Caco-2 (cell line): ENCODE data around the gene ARL6IP4. TPM values are rescaled to one million over a fixed set of nuclear protein-coding genes. Genes with fewer than 3 reads are reported as not detected.
A peak's percentile ranks its signal among the peaks of the same experiment; 100 is the strongest.

Experiments used
- BruUV-seq: library from RNA; stranded (reverse); fragments of 400-500 nt; replicated peaks from 2 replicates; lab custom pipeline; 2021; lab: Mats Ljungman, UMichigan
- CTCF ChIA-PET: fragments of 300-600 bp; sonication (Branson Sonifier 250); formaldehyde crosslinking; loops from one replicate; lab custom pipeline; 2022; ENCODE audit warnings: antibody characterized with exemption; lab: Charles Lee
- POLR2A ChIA-PET: fragments of 300-600 bp; sonication (Branson Sonifier 250); formaldehyde crosslinking; loops from one replicate; lab custom pipeline; 2022; ENCODE audit warnings: antibody characterized with exemption; lab: Charles Lee
- DNase-seq, 2 experiments: peaks; one replicate each; pipeline versions ENCODE4 v3.0.0 to v3.0.0-alpha.2; 2020 to 2022
- H3K27me3 ChIP-seq: replicated peaks from 2 replicates; pipeline ENCODE4 v1.6.0; 2011; ENCODE audit warnings: low read length; ENCODE audit not compliant: control insufficient read depth, insufficient read depth
- H3K36me3 ChIP-seq: 2 replicates; pipeline ENCODE4 v1.5.1; 2011; ENCODE audit warnings: low read length; ENCODE audit not compliant: control insufficient read depth, insufficient read depth
- H3K4me1 ChIP-seq: fragments of 250-450 bp; sonication (Bioruptor Pico); 2 replicates; pipeline ENCODE4 v1.5.1; 2020; ENCODE audit warnings: mild to moderate bottlenecking
- H3K4me3 ChIP-seq: 2 replicates; pipeline ENCODE4 v1.5.1; 2011; ENCODE audit warnings: low read depth, mild to moderate bottlenecking, control low read depth, low read length
- H3K9me3 ChIP-seq: fragments of 250-450 bp; sonication (Bioruptor Pico); 2 replicates; pipeline ENCODE4 v1.5.1; 2020; ENCODE audit warnings: mild to moderate bottlenecking, moderate library complexity
- H3K27ac Mint-ChIP-seq: one replicate; pipeline ENCODE4 v1.8.0; 2022; ENCODE audit warnings: mixed read lengths; ENCODE audit not compliant: unreplicated experiment
- H3K27me3 Mint-ChIP-seq: one replicate; pipeline ENCODE4 v1.8.0; 2022; ENCODE audit warnings: mixed read lengths; ENCODE audit not compliant: insufficient read depth, unreplicated experiment
- H3K36me3 Mint-ChIP-seq: one replicate; pipeline ENCODE4 v1.8.0; 2022; ENCODE audit warnings: mild to moderate bottlenecking, mixed read lengths; ENCODE audit not compliant: insufficient read depth, unreplicated experiment
- H3K4me1 Mint-ChIP-seq: one replicate; pipeline ENCODE4 v1.8.0; 2022; ENCODE audit warnings: low read depth, mixed read lengths; ENCODE audit not compliant: unreplicated experiment
- H3K4me3 Mint-ChIP-seq: one replicate; pipeline ENCODE4 v1.8.0; 2022; ENCODE audit warnings: mild to moderate bottlenecking, moderate library complexity, mixed read lengths; ENCODE audit not compliant: unreplicated experiment
- H3K9me3 Mint-ChIP-seq: one replicate; pipeline ENCODE4 v1.8.0; 2022; ENCODE audit warnings: mixed read lengths; ENCODE audit not compliant: unreplicated experiment
- CTCF ChIP-seq, 2 experiments: fragments of 200-600 bp in 1 of 2; IDR thresholded peaks; 1 replicate in 1 of 2; 2 replicates in 1 of 2; pipeline versions ENCODE4 v1.5.1 to v1.8.0; 2011 to 2022; ENCODE audit warnings: antibody characterized with exemption in 1 of 2, control low read depth in 1 of 2, inconsistent platforms in 1 of 2, low read depth in 1 of 2, low read length in 1 of 2, mild to moderate bottlenecking in 1 of 2, moderate library complexity in 1 of 2; ENCODE audit not compliant: insufficient read depth in 1 of 2, severe bottlenecking in 1 of 2, unreplicated experiment in 1 of 2
- intact Hi-C: fragments of 100-400 bp; cut with micrococcal nuclease; formaldehyde crosslinking; loops from one replicate; pipeline ENCODE4 v1.10.0; 2022; ENCODE audit not compliant: unreplicated experiment
- total RNA-seq: library from RNA; stranded (reverse); gene quantifications from 2 replicates; pipeline ENCODE4 v1.2.3, GENCODE V29; 2022

ARL6IP4 gene
- total RNA-seq, 1 experiment from 2014 or later = 103 TPM

DNA sequence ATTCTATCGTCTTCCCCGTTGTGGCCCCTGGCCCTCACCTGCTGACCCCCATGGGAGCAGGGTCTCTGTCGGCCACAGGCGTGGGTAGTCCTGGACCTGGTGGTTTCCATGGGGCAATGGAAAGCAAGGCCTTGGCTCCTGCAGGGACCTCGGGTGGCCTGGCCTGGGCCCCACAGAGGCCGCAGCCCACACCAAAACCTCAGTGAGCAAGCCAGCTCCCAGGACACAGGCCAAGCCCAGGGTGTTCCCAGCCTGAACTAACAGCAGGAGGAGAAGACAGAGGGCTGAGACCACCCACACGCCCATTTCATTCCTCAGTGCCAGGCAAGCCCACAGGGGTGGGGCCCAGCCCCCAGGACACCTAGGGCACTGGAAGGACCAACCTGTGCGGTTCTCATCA is 31.1 kb upstream of the ARL6IP4 start:
- CTCF ChIA-PET = no interaction called here
- no peaks in the 10 kb centered on the region for H3K27me3 ChIP-seq
- intact Hi-C loops = no loop called here
- H3K27ac Mint-ChIP-seq = no peak overlapping the region
- no peak for DNase-seq
- H3K9me3 Mint-ChIP-seq = no peaks in the 10 kb centered on the region
- H3K4me1 Mint-ChIP-seq = peaks cover 5% of the 10 kb centered on the region
- BruUV-seq = no TSS peak
- H3K4me1 ChIP-seq = peaks cover 13% of the 10 kb centered on the region; the same call in 1 of the 2 replicates
- H3K27me3 Mint-ChIP-seq = no peaks in the 10 kb centered on the region
- POLR2A ChIA-PET = interaction anchor here (0.6 kb wide), 1 partner anchor 146 kb away, joined by 5 read pairs; no protein-coding TSS in a partner anchor
- TF ChIP-seq CTCF (IDR thresholded peaks at IDR 0.05; ENCODE audit: insufficient read depth in 1 of 2, low read depth in 1 of 2, low read length in 1 of 2, severe bottlenecking in 1 of 2, unreplicated experiment in 1 of 2) = no peak
- H3K36me3 ChIP-seq = no peaks in the 10 kb centered on the region; the same call in 1 of the 2 replicates
- no peaks in the 10 kb centered on the region for H3K36me3 Mint-ChIP-seq
- H3K9me3 ChIP-seq = no peaks in the 10 kb centered on the region
- no peak overlapping the region for H3K4me3 ChIP-seq
- H3K4me3 Mint-ChIP-seq = no peak overlapping the region

- CTCF ChIA-PET = interaction anchor here (1.2 kb wide), 1 partner anchor 176 kb away, joined by 3 read pairs; no protein-coding TSS in a partner anchor
- Mint-ChIP-seq H3K36me3 (no peaks in the 10 kb centered on the region), H3K27ac (no peak overlapping the region), H3K9me3 (no peaks in the 10 kb centered on the region), H3K4me1 (peaks cover 5% of the 10 kb centered on the region), H3K4me3 (no peak overlapping the region), H3K27me3 (no peaks in the 10 kb centered on the region)
- no peak for DNase-seq
- no peak for TF ChIP-seq CTCF (IDR thresholded peaks at IDR 0.05; ENCODE audit: insufficient read depth in 1 of 2, low read depth in 1 of 2, low read length in 1 of 2, severe bottlenecking in 1 of 2, unreplicated experiment in 1 of 2)
- POLR2A ChIA-PET = interaction anchor here (0.5 to 0.6 kb wide), 2 partner anchors 24 to 146 kb away, joined by 3 to 5 read pairs; no protein-coding TSS in a partner anchor
- Histone ChIP-seq H3K27me3 (no peaks in the 10 kb centered on the region), H3K4me3 (no peak overlapping the region), H3K9me3 (no peaks in the 10 kb centered on the region), H3K36me3 (no peaks in the 10 kb centered on the region; the same call in 1 of the 2 replicates), H3K4me1 (peaks cover 13% of the 10 kb centered on the region; the same call in 1 of the 2 replicates)
- intact Hi-C loops = no loop called here
- no TSS peak for BruUV-seq
Observed at GRCh38 chr12:122949816-122950675, 30.4 kb upstream of the ARL6IP4 start.

DNA sequence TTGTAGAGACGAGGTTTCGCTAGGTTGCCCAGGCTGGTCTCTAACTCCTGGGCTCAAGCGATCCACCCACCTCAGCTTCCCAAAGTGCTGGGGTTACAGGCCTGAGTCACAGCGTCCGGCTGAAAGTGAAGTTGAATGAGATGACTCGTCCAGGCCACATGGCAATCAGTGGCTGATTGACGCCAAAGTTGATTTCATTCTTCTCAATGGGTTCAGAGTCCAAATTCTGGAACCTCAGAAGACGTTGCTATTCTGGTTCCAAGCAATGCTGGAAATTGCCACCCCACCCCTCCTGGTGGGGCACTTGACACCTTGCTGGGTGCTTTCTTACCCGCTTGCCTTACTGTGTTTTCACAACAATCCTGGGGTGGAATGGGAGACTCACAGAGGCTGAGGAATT is 29.1 kb upstream of the ARL6IP4 start:
- peaks cover 5% of the 10 kb centered on the region for H3K4me1 Mint-ChIP-seq
- intact Hi-C loops = no loop called here
- no peaks in the 10 kb centered on the region for H3K36me3 Mint-ChIP-seq
- CTCF ChIA-PET = no interaction called here
- H3K4me3 ChIP-seq = no peak overlapping the region
- BruUV-seq = no TSS peak
- H3K36me3 ChIP-seq = no peaks in the 10 kb centered on the region
- no peak overlapping the region for H3K27ac Mint-ChIP-seq
- no peak overlapping the region for H3K4me3 Mint-ChIP-seq
- H3K9me3 Mint-ChIP-seq = no peaks in the 10 kb centered on the region
- no peaks in the 10 kb centered on the region for H3K27me3 Mint-ChIP-seq
- no peaks in the 10 kb centered on the region for H3K9me3 ChIP-seq
- POLR2A ChIA-PET = no interaction called here
- DNase-seq = peak; percentile 43 to 54
- no peak for TF ChIP-seq CTCF (IDR thresholded peaks at IDR 0.05; ENCODE audit: insufficient read depth in 1 of 2, low read depth in 1 of 2, low read length in 1 of 2, severe bottlenecking in 1 of 2, unreplicated experiment in 1 of 2)
- H3K4me1 ChIP-seq = peaks cover 13% of the 10 kb centered on the region; the same call in 1 of the 2 replicates
- no peaks in the 10 kb centered on the region for H3K27me3 ChIP-seq
